IMR-90 (cell line): ENCODE results near the gene ARPIN. TPM values are rescaled to one million over a fixed set of nuclear protein-coding genes. Genes with fewer than 3 reads are reported as not detected.

Source experiments
- ATAC-seq: fragments of 200-7000 bp; cut with Tn5 transposase; 2 replicates; pipeline ENCODE4 v1.9.1; 2020; ENCODE audit warnings: low read depth, mild to moderate bottlenecking, moderate library complexity
- BruUV-seq: library from RNA; stranded (reverse); fragments of 400-500 nt; replicated peaks from 2 replicates; lab custom pipeline; 2021; lab: Mats Ljungman, UMichigan
- CTCF ChIA-PET: fragments of 300-600 bp; formaldehyde crosslinking; extraction: SDS; loops from one replicate; lab custom pipeline; 2021; ENCODE audit warnings: antibody characterized with exemption; lab: Yijun Ruan, JAX
- POLR2A ChIA-PET: fragments of 300-600 bp; sonication (Branson Sonifier 250); formaldehyde crosslinking; loops from one replicate; lab custom pipeline; 2022; ENCODE audit warnings: antibody characterized with exemption; ENCODE audit not compliant: unreplicated experiment; lab: Charles Lee
- DNase-seq: peaks from one replicate; pipeline ENCODE4 v3.0.0; 2013
- H2AFZ ChIP-seq: replicated peaks from 2 replicates; pipeline ENCODE3; 2013; ENCODE audit warnings: low read length, mild to moderate bottlenecking; ENCODE audit not compliant: poor library complexity
- H2AK5ac ChIP-seq: 2 replicates; pipeline ENCODE4 v1.6.1; 2013; ENCODE audit warnings: low read depth, low read length, inconsistent platforms
- H2AK9ac ChIP-seq: replicated peaks from 2 replicates; pipeline ENCODE3; 2013; ENCODE audit warnings: mild to moderate bottlenecking, low read depth, low read length, moderate library complexity; ENCODE audit not compliant: poor library complexity
- H2BK120ac ChIP-seq: 2 replicates; pipeline ENCODE4 v1.6.1; 2013; ENCODE audit warnings: low read depth, low read length, inconsistent platforms
- H2BK15ac ChIP-seq: 3 replicates; pipeline ENCODE4 v1.6.1; 2013; ENCODE audit warnings: low read depth, low read length, inconsistent platforms
- H2BK20ac ChIP-seq: 2 replicates; pipeline ENCODE4 v1.6.1; 2013; ENCODE audit warnings: low read depth, mild to moderate bottlenecking, inconsistent platforms, low read length, moderate library complexity
- H2BK5ac ChIP-seq: 2 replicates; pipeline ENCODE4 v1.6.1; 2013; ENCODE audit warnings: mild to moderate bottlenecking, low read depth, low read length, inconsistent platforms; ENCODE audit not compliant: poor library complexity, severe bottlenecking
- H3K14ac ChIP-seq: replicated peaks from 2 replicates; pipeline ENCODE4 v1.6.1; 2013; ENCODE audit warnings: low read depth, low read length, inconsistent platforms
- H3K18ac ChIP-seq: 2 replicates; pipeline ENCODE4 v1.6.1; 2013; ENCODE audit warnings: low read depth, low read length, control low read depth
- H3K23ac ChIP-seq: 2 replicates; pipeline ENCODE4 v1.6.1; 2013; ENCODE audit warnings: low read depth, low read length, inconsistent platforms
- H3K27ac ChIP-seq: 2 replicates; pipeline ENCODE4 v1.5.1; 2013; ENCODE audit warnings: mild to moderate bottlenecking, control low read depth, low read length; ENCODE audit not compliant: insufficient read depth
- H3K27me3 ChIP-seq: 2 replicates; pipeline ENCODE4 v1.6.1; 2013; ENCODE audit warnings: low read length; ENCODE audit not compliant: control insufficient read depth, insufficient read depth
- H3K36me3 ChIP-seq: 2 replicates; pipeline ENCODE4 v1.6.1; 2013; ENCODE audit warnings: low read length, mixed read lengths; ENCODE audit not compliant: control insufficient read depth, insufficient read depth
- H3K4ac ChIP-seq: 2 replicates; pipeline ENCODE4 v1.6.1; 2013; ENCODE audit warnings: low read depth, low read length, inconsistent platforms
- H3K4me1 ChIP-seq: 2 replicates; pipeline ENCODE4 v1.6.1; 2013; ENCODE audit warnings: low read length, mixed read lengths; ENCODE audit not compliant: control insufficient read depth, insufficient read depth
- H3K4me2 ChIP-seq: 2 replicates; pipeline ENCODE4 v1.6.1; 2013; ENCODE audit warnings: low read depth, mild to moderate bottlenecking, control low read depth, low read length, moderate library complexity
- H3K4me3 ChIP-seq: 2 replicates; pipeline ENCODE4 v1.5.1; 2013; ENCODE audit warnings: low read depth, mild to moderate bottlenecking, control low read depth, low read length, moderate library complexity; ENCODE audit not compliant: insufficient read depth
- H3K56ac ChIP-seq: 2 replicates; pipeline ENCODE4 v1.6.1; 2013; ENCODE audit warnings: low read length, inconsistent platforms; ENCODE audit not compliant: insufficient read depth; ENCODE audit errors: extremely low read depth
- H3K79me1 ChIP-seq, 2 experiments: 2 replicates each; pipeline ENCODE4 v1.6.1; 2013; ENCODE audit warnings: low read length in 2 of 2, inconsistent platforms in 1 of 2, low read depth in 1 of 2
- H3K9ac ChIP-seq: 2 replicates; pipeline ENCODE4 v1.6.1; 2013; ENCODE audit warnings: low read depth, low read length, control low read depth
- H3K9me1 ChIP-seq: 2 replicates; pipeline ENCODE4 v1.6.1; 2013; ENCODE audit warnings: low read length, inconsistent platforms; ENCODE audit not compliant: insufficient read depth
- H3K9me3 ChIP-seq: 2 replicates; pipeline ENCODE4 v1.6.1; 2013; ENCODE audit warnings: low read length; ENCODE audit not compliant: control insufficient read depth, insufficient read depth
- H4K20me1 ChIP-seq: 2 replicates; pipeline ENCODE4 v1.6.1; 2013; ENCODE audit warnings: low read length, inconsistent platforms; ENCODE audit not compliant: insufficient read depth
- H4K5ac ChIP-seq: 2 replicates; pipeline ENCODE4 v1.6.1; 2013; ENCODE audit warnings: mild to moderate bottlenecking, low read depth, low read length, control low read depth
- H4K8ac ChIP-seq, 2 experiments: 2 replicates each; pipeline ENCODE4 v1.6.1; 2013; ENCODE audit warnings: low read depth in 2 of 2, low read length in 2 of 2, control low read depth in 1 of 2, inconsistent platforms in 1 of 2
- H4K91ac ChIP-seq: 2 replicates; pipeline ENCODE4 v1.6.1; 2013; ENCODE audit warnings: low read depth, low read length, inconsistent platforms; ENCODE audit not compliant: insufficient read depth
- FOS ChIP-seq: fragments of 150-350 bp; IDR thresholded peaks from 2 replicates; pipeline ENCODE4 v1.6.1; 2016; ENCODE audit warnings: low read depth, low read length
- RAD21 ChIP-seq: IDR thresholded peaks from 2 replicates; pipeline ENCODE4 v1.6.1; 2012; ENCODE audit warnings: low read length, improper control_type of control experiment
- RCOR1 ChIP-seq: IDR thresholded peaks from 2 replicates; pipeline ENCODE4 v1.6.1; 2012; ENCODE audit warnings: mild to moderate bottlenecking, low read length, improper control_type of control experiment; ENCODE audit not compliant: insufficient replicate concordance
- SMC3 ChIP-seq: fragments of 150-350 bp; IDR thresholded peaks from 2 replicates; pipeline ENCODE4 v1.6.1; 2016; ENCODE audit warnings: low read depth, mild to moderate bottlenecking, antibody characterized with exemption, low read length, moderate library complexity
- WGBS, 2 experiments: methylation state at CpG; one replicate each; pipeline versions ENCODE4 v1.1.5 to v1.1.7; 2013; ENCODE audit warnings: missing lambda C conversion rate in 2 of 2; ENCODE audit not compliant: insufficient read length in 1 of 2; ENCODE audit errors: extremely low coverage in 2 of 2; 5-methylcytosine and 5-hydroxymethylcytosine counted together
- dilution Hi-C: fragments of 300-500 bp; cut with HindIII; formaldehyde crosslinking; loops from one replicate; pipeline ENCODE4 v1.14.3; 2018; ENCODE audit warnings: low sequenced_read_pairs; ENCODE audit not compliant: unreplicated experiment
- in situ Hi-C: fragments of 300-500 bp; cut with MboI; formaldehyde crosslinking; loops from 3 replicates; pipeline ENCODE4 v1.14.3; 2019; ENCODE audit warnings: low sequenced_read_pairs, inconsistent platforms, mixed read lengths
- intact Hi-C: fragments of 100-400 bp; cut with micrococcal nuclease; formaldehyde crosslinking; loops from 2 replicates; pipeline ENCODE4 v1.10.0; 2022
- polyA plus RNA-seq, 3 experiments: library from polyadenylated mRNA; depleted of rRNA; stranded (reverse); fragments of >200 nt; gene quantifications; 2 replicates each; pipeline ENCODE4 v1.2.3, GENCODE V29; 2012; ENCODE audit warnings: low replicate concordance in 1 of 3
- total RNA-seq: library from RNA; depleted of rRNA; stranded (reverse); fragments of >200 nt; gene quantifications from 2 replicates; pipeline ENCODE4 v1.2.3, GENCODE V29; 2012
- TF ChIP-seq, protein P1 (sequence below): conservative IDR thresholded peaks from 2 replicates; pipeline ENCODE4 v1.5.1; 2012; ENCODE audit warnings: mild to moderate bottlenecking, low read depth, low read length, improper control_type of control experiment

Gene ARPIN
- total and polyA plus RNA-seq, 2 of the 4 experiments (the other 2 are of a cell fraction), result 3.9 to 8.8 TPM

DNA sequence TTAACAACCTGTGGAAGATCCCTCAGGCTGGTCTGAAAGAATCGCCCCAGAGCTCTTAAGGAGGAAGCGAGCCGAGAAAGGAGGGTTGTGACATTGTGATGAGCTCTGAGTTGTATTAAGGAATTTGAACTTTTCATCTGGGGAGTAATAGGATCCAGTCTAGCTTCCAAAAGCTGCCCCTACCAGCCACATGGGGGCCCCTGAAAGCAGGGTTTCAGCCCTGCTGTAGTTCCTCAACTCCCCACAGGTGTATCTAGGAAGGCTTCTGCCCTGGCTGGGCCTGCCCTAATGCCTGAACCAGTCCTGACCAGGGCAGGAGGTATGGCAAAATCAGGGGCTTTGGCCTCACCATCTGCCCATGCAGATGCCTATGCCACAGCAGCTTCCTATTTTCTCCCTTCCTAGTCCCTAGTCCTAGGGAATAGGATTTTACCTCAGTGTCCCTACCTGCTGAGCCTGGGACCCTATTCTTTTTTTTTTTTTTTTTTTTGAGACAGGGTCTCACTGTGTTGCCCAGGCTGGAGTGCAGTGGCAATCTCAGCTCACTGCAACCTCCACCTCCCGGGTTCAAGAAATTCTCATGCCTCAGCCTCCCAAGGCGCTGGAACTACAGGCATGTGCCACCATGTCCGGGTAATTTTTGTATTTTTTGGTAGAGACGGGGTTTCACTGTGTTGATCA is 14.0 kb downstream of the ARPIN start:
- Histone ChIP-seq H3K4me1 (no peaks in the 10 kb centered on the region), H2AK9ac (no peak overlapping the region), H4K20me1 (no peaks in the 10 kb centered on the region), H2AK5ac (no peak overlapping the region), H2BK15ac (no peak overlapping the region), H3K14ac (no peak overlapping the region), H3K23ac (no peak overlapping the region), H3K18ac (no peak overlapping the region), H3K79me1 (peaks cover 0 to under 1% of the 10 kb centered on the region in 2 experiments; a peak in 2 of 4 replicates), H3K36me3 (peaks cover 17% of the 10 kb centered on the region), H3K4me3 (no peak overlapping the region), H3K56ac (no peak overlapping the region), H3K27me3 (no peaks in the 10 kb centered on the region), H2BK20ac (no peak overlapping the region), H3K9me3 (no peaks in the 10 kb centered on the region), H3K4me2 (no peak overlapping the region), H3K9ac (no peak overlapping the region), H4K91ac (no peak overlapping the region), H4K5ac (no peak overlapping the region), H3K27ac (no peak overlapping the region), H2BK5ac (no peak overlapping the region), H3K9me1 (no peaks in the 10 kb centered on the region), H4K8ac (no peak overlapping the region), H2AFZ (no peak overlapping the region), H2BK120ac (no peak overlapping the region), H3K4ac (no peak overlapping the region)
- ATAC-seq (peak; percentile 52), DNase-seq (peak; percentile 47)
- ChIA-PET POLR2A (interaction anchor here (0.6 kb wide), 1 partner anchor 14 kb away, joined by 4 read pairs; the partner anchor contains the start of gene ARPIN), CTCF (interaction anchor here (0.6 to 1.5 kb wide), 7 partner anchors 9 to 181 kb away, joined by 3 to 6 read pairs (median 4); no protein-coding TSS in a partner anchor)
- intact Hi-C loops, result loop anchor here (1.0 kb wide), 3 partner anchors 173 to 323 kb away; no protein-coding TSS in a partner anchor
- TF ChIP-seq SMC3 (peak; percentile 65), RCOR1 (no peak), RAD21 (peak; percentile 69), FOS (no peak)
- TF ChIP-seq, protein P1, sequence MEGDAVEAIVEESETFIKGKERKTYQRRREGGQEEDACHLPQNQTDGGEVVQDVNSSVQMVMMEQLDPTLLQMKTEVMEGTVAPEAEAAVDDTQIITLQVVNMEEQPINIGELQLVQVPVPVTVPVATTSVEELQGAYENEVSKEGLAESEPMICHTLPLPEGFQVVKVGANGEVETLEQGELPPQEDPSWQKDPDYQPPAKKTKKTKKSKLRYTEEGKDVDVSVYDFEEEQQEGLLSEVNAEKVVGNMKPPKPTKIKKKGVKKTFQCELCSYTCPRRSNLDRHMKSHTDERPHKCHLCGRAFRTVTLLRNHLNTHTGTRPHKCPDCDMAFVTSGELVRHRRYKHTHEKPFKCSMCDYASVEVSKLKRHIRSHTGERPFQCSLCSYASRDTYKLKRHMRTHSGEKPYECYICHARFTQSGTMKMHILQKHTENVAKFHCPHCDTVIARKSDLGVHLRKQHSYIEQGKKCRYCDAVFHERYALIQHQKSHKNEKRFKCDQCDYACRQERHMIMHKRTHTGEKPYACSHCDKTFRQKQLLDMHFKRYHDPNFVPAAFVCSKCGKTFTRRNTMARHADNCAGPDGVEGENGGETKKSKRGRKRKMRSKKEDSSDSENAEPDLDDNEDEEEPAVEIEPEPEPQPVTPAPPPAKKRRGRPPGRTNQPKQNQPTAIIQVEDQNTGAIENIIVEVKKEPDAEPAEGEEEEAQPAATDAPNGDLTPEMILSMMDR, result peak; percentile 62
- in situ Hi-C loops, result loop anchor here (5.0 to 10.0 kb wide), 2 partner anchors 174 to 326 kb away; no protein-coding TSS in a partner anchor
- dilution Hi-C loops, result no loop called here
- WGBS, 2 experiments, result no CpG with 5 or more reads among the region's 7 CpGs
- no TSS peak for BruUV-seq
